Measurements from ENCODE around the gene MTHFD1.

- TF ChIP-seq GATA3 (IDR thresholded peaks at IDR 0.05; ENCODE audit: low read depth, low read length) (no peak), GATA2 (IDR thresholded peaks at IDR 0.05; ENCODE audit: low read depth, low read length) (no peak)
These were observed 77.2 kb downstream of the MTHFD1 start, which contains the start of gene AKAP5 for GRCh38 chr14:64465191-64465822.
